COR-L47 (cell line): ENCODE data around the gene TLCD3A.
"Not testable (repeated sequence)": the region's sequence is repeated elsewhere in the genome, so short reads cannot be mapped to it uniquely, and the experiment has no call there.

Source experiments
- DNase-seq: peaks from one replicate; lab custom pipeline; 2025; lab: John Stamatoyannopoulos, UW

TLCD3A gene

GRCh38 chr17:789160-789840, 56.9 kb downstream of the TLCD3A start:
- DNase-seq: no peak

GRCh38 chr17:789931-790873, 57.8 kb downstream of the TLCD3A start:
- not testable (repeated sequence) for DNase-seq

GRCh38 chr17:790874-791247, 58.5 kb downstream of the TLCD3A start:
- not testable (repeated sequence) for DNase-seq

GRCh38 chr17:791829-792228, 59.4 kb downstream of the TLCD3A start:
- no peak for DNase-seq

- DNase-seq: no peak
Measured at GRCh38 chr17:792277-792676, 59.9 kb downstream of the TLCD3A start.
